Measurements from ENCODE around the gene PEX19. TPM values are rescaled to one million over a fixed set of nuclear protein-coding genes. Genes with fewer than 3 reads are reported as not detected.
"Not testable (repeated sequence)": the region's sequence is repeated elsewhere in the genome, so short reads cannot be mapped to it uniquely, and the experiment has no call there.

Gene PEX19
- total RNA-seq, 2 donors from 2014 or later = 48.8 to 49.1 TPM

GRCh38 chr1:160296036-160296435, 11.1 kb upstream of the PEX19 start:
- H3K27me3 Mint-ChIP-seq (ENCODE audit: low read depth) = no peaks in the 10 kb centered on the region

GRCh38 chr1:160293020-160293968, 8.4 kb upstream of the PEX19 start:
- no peaks in the 10 kb centered on the region for H3K9me3 Mint-ChIP-seq
- no peak for ATAC-seq (replicated peaks in 1 of 2)
- DNase-seq = no peak
- H3K27me3 Mint-ChIP-seq (ENCODE audit: low read depth) = no peaks in the 10 kb centered on the region
- no peak overlapping the region for H3K27ac Mint-ChIP-seq
- H3K36me3 Mint-ChIP-seq (ENCODE audit: insufficient read depth in 2 of 2) = peaks cover 18 to 41% of the 10 kb centered on the region in 2 donors
- H3K4me3 Mint-ChIP-seq = no peak overlapping the region
- H3K4me1 Mint-ChIP-seq (ENCODE audit: low read depth) = peaks cover 5% of the 10 kb centered on the region

More at GRCh38 chr1:160296036-160296435, 11.1 kb upstream of the PEX19 start:
- ATAC-seq (replicated peaks in 1 of 2) (no peak), DNase-seq (no peak)
- H3K9me3 Mint-ChIP-seq = no peaks in the 10 kb centered on the region
- peaks cover 4% of the 10 kb centered on the region for H3K4me1 Mint-ChIP-seq (ENCODE audit: low read depth)
- no peak overlapping the region for H3K4me3 Mint-ChIP-seq
- no peak overlapping the region for H3K27ac Mint-ChIP-seq
- H3K36me3 Mint-ChIP-seq (ENCODE audit: insufficient read depth in 2 of 2) = peaks cover 16 to 43% of the 10 kb centered on the region in 2 donors

- Mint-ChIP-seq H3K27ac (no peak overlapping the region), H3K36me3 (ENCODE audit: insufficient read depth in 2 of 2) (peaks cover 10 to 32% of the 10 kb centered on the region in 2 donors), H3K4me3 (no peak overlapping the region), H3K4me1 (ENCODE audit: low read depth) (peaks cover 7% of the 10 kb centered on the region), H3K9me3 (no peaks in the 10 kb centered on the region), H3K27me3 (ENCODE audit: low read depth) (no peaks in the 10 kb centered on the region)
- ATAC-seq (replicated peaks in 1 of 2) (peak; percentile 91 to 93), DNase-seq (peak; percentile 53 to 64)
Observed at GRCh38 chr1:160291248-160292220, 6.6 kb upstream of the PEX19 start.

GRCh38 chr1:160287769-160288168, 2.8 kb upstream of the PEX19 start:
- H3K9me3 Mint-ChIP-seq; ATAC-seq (replicated peaks in 1 of 2); H3K27me3 Mint-ChIP-seq (ENCODE audit: low read depth); DNase-seq; H3K4me3 Mint-ChIP-seq; H3K27ac Mint-ChIP-seq: not testable (repeated sequence)
- Mint-ChIP-seq H3K4me1 (ENCODE audit: low read depth) (peaks cover 36% of the 10 kb centered on the region), H3K36me3 (ENCODE audit: insufficient read depth in 2 of 2) (peaks cover 4 to 27% of the 10 kb centered on the region in 2 donors)

- Mint-ChIP-seq H3K36me3 (ENCODE audit: insufficient read depth in 2 of 2) (peaks cover 2 to 17% of the 10 kb centered on the region in 2 donors), H3K27ac (no peak overlapping the region), H3K27me3 (ENCODE audit: low read depth) (no peaks in the 10 kb centered on the region), H3K4me1 (ENCODE audit: low read depth) (peaks cover 31% of the 10 kb centered on the region), H3K4me3 (peak overlapping the region; percentile 95 to 99), H3K9me3 (no peaks in the 10 kb centered on the region)
- DNase-seq = no peak
- ATAC-seq (replicated peaks in 1 of 2) = no peak
Observed at GRCh38 chr1:160285506-160285905, 573 bp upstream of the PEX19 start.

- peaks cover 31% of the 10 kb centered on the region for H3K4me1 Mint-ChIP-seq (ENCODE audit: low read depth)
- peaks cover 7 to 19% of the 10 kb centered on the region in 2 donors for H3K36me3 Mint-ChIP-seq (ENCODE audit: insufficient read depth in 2 of 2)
- H3K27me3 Mint-ChIP-seq (ENCODE audit: low read depth) = no peaks in the 10 kb centered on the region
- ATAC-seq (replicated peaks in 1 of 2) (peak; percentile 18 to 38), DNase-seq (peak in 1 of 2 donors; percentile 9)
- peak overlapping the region; percentile 86 for H3K27ac Mint-ChIP-seq
- peak overlapping the region; percentile 95 to 99 for H3K4me3 Mint-ChIP-seq
- H3K9me3 Mint-ChIP-seq = no peaks in the 10 kb centered on the region
Observed at GRCh38 chr1:160284220-160284781, 632 bp downstream of the PEX19 start.

- no peaks in the 10 kb centered on the region for H3K9me3 Mint-ChIP-seq
- H3K27me3 Mint-ChIP-seq (ENCODE audit: low read depth) = no peaks in the 10 kb centered on the region
- peaks cover 31% of the 10 kb centered on the region for H3K4me1 Mint-ChIP-seq (ENCODE audit: low read depth)
- H3K36me3 Mint-ChIP-seq (ENCODE audit: insufficient read depth in 2 of 2) = peaks cover 6 to 17% of the 10 kb centered on the region in 2 donors
- DNase-seq (no peak), ATAC-seq (replicated peaks in 1 of 2) (no peak)
- H3K27ac Mint-ChIP-seq = peak overlapping the region; percentile 5
- no peak overlapping the region for H3K4me3 Mint-ChIP-seq
Observed at GRCh38 chr1:160282807-160283206, 2.1 kb downstream of the PEX19 start.

GRCh38 chr1:160277987-160278386, 6.9 kb downstream of the PEX19 start:
- Mint-ChIP-seq H3K9me3 (no peaks in the 10 kb centered on the region), H3K4me3 (no peak overlapping the region), H3K36me3 (ENCODE audit: insufficient read depth in 2 of 2) (peaks cover 6 to 15% of the 10 kb centered on the region in 2 donors), H3K27me3 (ENCODE audit: low read depth) (no peaks in the 10 kb centered on the region), H3K4me1 (ENCODE audit: low read depth) (no peaks in the 10 kb centered on the region), H3K27ac (no peak overlapping the region)
- no peak for ATAC-seq (replicated peaks in 1 of 2)
- DNase-seq = no peak

GRCh38 chr1:160277330-160277729, 7.6 kb downstream of the PEX19 start:
- Mint-ChIP-seq H3K4me3 (no peak overlapping the region), H3K27me3 (ENCODE audit: low read depth) (no peaks in the 10 kb centered on the region), H3K4me1 (ENCODE audit: low read depth) (no peaks in the 10 kb centered on the region), H3K9me3 (no peaks in the 10 kb centered on the region), H3K36me3 (ENCODE audit: insufficient read depth in 2 of 2) (peaks cover 6 to 11% of the 10 kb centered on the region in 2 donors), H3K27ac (no peak overlapping the region)
- no peak for DNase-seq
- ATAC-seq (replicated peaks in 1 of 2) = no peak

GRCh38 chr1:160271025-160271424, 13.9 kb downstream of the PEX19 start:
- H3K4me1 Mint-ChIP-seq (ENCODE audit: low read depth) = no peaks in the 10 kb centered on the region
- no peak for ATAC-seq (replicated peaks in 1 of 2)
- H3K27ac Mint-ChIP-seq = no peak overlapping the region
- no peaks in the 10 kb centered on the region for H3K36me3 Mint-ChIP-seq (ENCODE audit: insufficient read depth in 2 of 2)
- no peak for DNase-seq
- H3K9me3 Mint-ChIP-seq = no peaks in the 10 kb centered on the region
- no peak overlapping the region for H3K4me3 Mint-ChIP-seq
- H3K27me3 Mint-ChIP-seq (ENCODE audit: low read depth) = no peaks in the 10 kb centered on the region

- DNase-seq = no peak
- H3K27ac Mint-ChIP-seq = no peak overlapping the region
Observed at GRCh38 chr1:160267284-160267991, 17.5 kb downstream of the PEX19 start.

GRCh38 chr1:160264795-160265307, 20.1 kb downstream of the PEX19 start:
- Mint-ChIP-seq H3K27ac (no peak overlapping the region), H3K27me3 (ENCODE audit: low read depth) (no peaks in the 10 kb centered on the region), H3K4me1 (ENCODE audit: low read depth) (peaks cover 30% of the 10 kb centered on the region), H3K4me3 (no peak overlapping the region), H3K36me3 (ENCODE audit: insufficient read depth in 2 of 2) (peaks cover 9 to 14% of the 10 kb centered on the region in 2 donors), H3K9me3 (no peaks in the 10 kb centered on the region)
- DNase-seq (no peak), ATAC-seq (replicated peaks in 1 of 2) (no peak)

More at GRCh38 chr1:160267284-160267991, 17.5 kb downstream of the PEX19 start:
- Mint-ChIP-seq H3K4me1 (ENCODE audit: low read depth) (peaks cover 14% of the 10 kb centered on the region), H3K27me3 (ENCODE audit: low read depth) (no peaks in the 10 kb centered on the region), H3K36me3 (ENCODE audit: insufficient read depth in 2 of 2) (peaks cover 0 to 3% of the 10 kb centered on the region in 2 donors), H3K4me3 (no peak overlapping the region), H3K9me3 (no peaks in the 10 kb centered on the region)
- no peak for ATAC-seq (replicated peaks in 1 of 2)

Data from activated T-cell treated with anti-CD3 and anti-CD28 coated beads, Interleukin-2, amount 50 U/mL, for 72 hours (primary cell).